CD14-positive monocyte (primary cell): Measurements from ENCODE around the gene ZRANB1. TPM values are rescaled to one million over a fixed set of nuclear protein-coding genes. Genes with fewer than 3 reads are reported as not detected.
A peak's percentile ranks its signal among the peaks of the same experiment; 100 is the strongest.

ENCODE experiments used
- DNase-seq, 3 donors: peaks; one replicate each; pipeline ENCODE4 v3.0.0-alpha.2; 2011 to 2022
- H2AFZ ChIP-seq: 2 replicates; pipeline ENCODE4 v1.6.0; 2012; ENCODE audit warnings: mild to moderate bottlenecking, low read depth, low read length, inconsistent platforms; ENCODE audit not compliant: insufficient read depth, poor library complexity, severe bottlenecking
- H3K27ac ChIP-seq, 2 donors: 1 replicate in 1 of 2; 2 replicates in 1 of 2; pipeline ENCODE4 v1.5.1; 2012 to 2013; ENCODE audit warnings: low read length in 2 of 2, control low read depth in 1 of 2, inconsistent platforms in 1 of 2, low read depth in 1 of 2, mild to moderate bottlenecking in 1 of 2
- H3K27me3 ChIP-seq, 2 donors: one replicate each; pipeline versions ENCODE4 v1.6.0 to v1.6.1; 2011 to 2013; ENCODE audit warnings: low read length in 2 of 2; ENCODE audit not compliant: control insufficient read depth in 2 of 2, insufficient read depth in 2 of 2
- H3K36me3 ChIP-seq, 2 donors: replicated peaks in 1 of 2; 1 replicate in 1 of 2; 2 replicates in 1 of 2; pipeline versions ENCODE4 v1.5.1 to v1.6.1; 2012 to 2013; ENCODE audit warnings: low read length in 2 of 2, control low read depth in 1 of 2, inconsistent platforms in 1 of 2, mild to moderate bottlenecking in 1 of 2; ENCODE audit not compliant: insufficient read depth in 2 of 2, control insufficient read depth in 1 of 2
- H3K4me1 ChIP-seq, 2 donors: 1 replicate in 1 of 2; 2 replicates in 1 of 2; pipeline versions ENCODE4 v1.5.1 to v1.6.1; 2012 to 2013; ENCODE audit warnings: low read length in 2 of 2, control low read depth in 1 of 2, inconsistent platforms in 1 of 2, mild to moderate bottlenecking in 1 of 2, moderate library complexity in 1 of 2; ENCODE audit not compliant: insufficient read depth in 2 of 2, control insufficient read depth in 1 of 2
- H3K4me2 ChIP-seq: replicated peaks from 2 replicates; pipeline ENCODE3; 2012; ENCODE audit warnings: low read length, moderate library complexity, mild to moderate bottlenecking; ENCODE audit not compliant: poor library complexity, severe bottlenecking; ENCODE audit errors: extremely low read depth
- H3K4me3 ChIP-seq, 3 experiments: fragments of 200-600 bp in 1 of 3; sonication (generic) in 1 of 3; replicated peaks in 1 of 3; 1 replicate in 2 of 3; 2 replicates in 1 of 3; pipeline ENCODE4 v1.5.1; 2011 to 2013; ENCODE audit warnings: low read length in 3 of 3, mild to moderate bottlenecking in 3 of 3, control low read depth in 2 of 3, low read depth in 2 of 3, inconsistent platforms in 1 of 3, moderate library complexity in 1 of 3
- H3K79me2 ChIP-seq: 2 replicates; pipeline ENCODE4 v1.6.0; 2012; ENCODE audit warnings: mild to moderate bottlenecking, control low read depth, inconsistent platforms, low read length, moderate library complexity; ENCODE audit not compliant: insufficient read depth
- H3K9ac ChIP-seq: 2 replicates; pipeline ENCODE4 v1.6.0; 2017; ENCODE audit warnings: low read length, mild to moderate bottlenecking; ENCODE audit not compliant: insufficient read depth, poor library complexity, severe bottlenecking
- H3K9me3 ChIP-seq, 2 donors: replicated peaks in 1 of 2; 1 replicate in 1 of 2; 2 replicates in 1 of 2; pipeline versions ENCODE4 v1.5.1 to v1.6.1; 2012 to 2013; ENCODE audit warnings: low read length in 2 of 2, control low read depth in 1 of 2; ENCODE audit not compliant: control insufficient read depth in 1 of 2, insufficient read depth in 1 of 2
- H4K20me1 ChIP-seq: 2 replicates; pipeline ENCODE4 v1.6.0; 2012; ENCODE audit warnings: mild to moderate bottlenecking, low read length, control low read depth, moderate library complexity; ENCODE audit not compliant: insufficient read depth
- H3K27ac Mint-ChIP-seq, 7 donors: one replicate each; pipeline ENCODE4 v1.8.0; 2020; ENCODE audit warnings: mild to moderate bottlenecking in 7 of 7, mixed read lengths in 7 of 7, moderate library complexity in 6 of 7, inconsistent platforms in 2 of 7
- H3K27me3 Mint-ChIP-seq, 3 donors: one replicate each; pipeline ENCODE4 v1.8.0; 2021 to 2022; ENCODE audit warnings: low read depth in 3 of 3, mild to moderate bottlenecking in 3 of 3, mixed read lengths in 3 of 3, moderate library complexity in 3 of 3, inconsistent platforms in 1 of 3
- H3K36me3 Mint-ChIP-seq, 2 donors: one replicate each; pipeline ENCODE4 v1.8.0; 2020; ENCODE audit warnings: mixed read lengths in 2 of 2, inconsistent platforms in 1 of 2, mild to moderate bottlenecking in 1 of 2
- H3K4me1 Mint-ChIP-seq: one replicate; pipeline ENCODE4 v1.8.0; 2020; ENCODE audit warnings: mild to moderate bottlenecking, mixed read lengths
- H3K4me3 Mint-ChIP-seq, 2 donors: one replicate each; pipeline ENCODE4 v1.8.0; 2020; ENCODE audit warnings: mild to moderate bottlenecking in 2 of 2, mixed read lengths in 2 of 2, moderate library complexity in 1 of 2
- H3K9me3 Mint-ChIP-seq, 7 donors: one replicate each; pipeline ENCODE4 v1.8.0; 2020 to 2022; ENCODE audit warnings: mixed read lengths in 7 of 7, mild to moderate bottlenecking in 6 of 7, moderate library complexity in 6 of 7, inconsistent platforms in 2 of 7
- CTCF ChIP-seq: fragments of 200-600 bp; IDR thresholded peaks from one replicate; pipeline ENCODE4 v1.8.0; 2022; ENCODE audit warnings: antibody characterized with exemption, mild to moderate bottlenecking
- WGBS: methylation state at CpG from one replicate; pipeline ENCODE4 v1.1.5; 2013; ENCODE audit warnings: missing lambda C conversion rate; ENCODE audit not compliant: insufficient coverage; 5-methylcytosine and 5-hydroxymethylcytosine counted together
- intact Hi-C, 2 donors: fragments of 100-400 bp; cut with micrococcal nuclease; formaldehyde crosslinking; loops; one replicate each; pipeline versions ENCODE4 v1.15.0 to v1.15.1; 2023
- polyA plus RNA-seq, 3 donors: library from polyadenylated mRNA; depleted of rRNA in 1 of 3; unstranded in 2 of 3; stranded (reverse) in 1 of 3; fragments of 300-500 nt in 2 of 3; fragments of >200 nt in 1 of 3; fragmentation: Illumina TruSeq in 2 of 3; gene quantifications; 1 replicate in 2 of 3; 2 replicates in 1 of 3; pipeline ENCODE4 v1.2.3, GENCODE V29; 2012 to 2021

Gene ZRANB1
- polyA plus RNA-seq, 3 donors = 2.7 to 5.6 (median 3.1) TPM

- no peak overlapping the region for H3K27ac ChIP-seq
- H3K36me3 ChIP-seq = peaks cover 38 to 53% of the 10 kb centered on the region in 2 donors
- no peaks in the 10 kb centered on the region for H3K9me3 Mint-ChIP-seq
- 94% methylated on average over 3 of the region's 5 CpGs for WGBS
- H3K27ac Mint-ChIP-seq = no peak overlapping the region
- peaks cover 8% of the 10 kb centered on the region for H3K4me1 Mint-ChIP-seq
- TF ChIP-seq CTCF = no peak
- peaks cover 0 to 3% (median 0%) of the 10 kb centered on the region in 3 donors for H3K27me3 Mint-ChIP-seq
- H4K20me1 ChIP-seq = peaks cover 87% of the 10 kb centered on the region
- H3K4me1 ChIP-seq = peaks cover 2 to 8% of the 10 kb centered on the region in 2 donors
- no peak overlapping the region for H3K4me3 Mint-ChIP-seq
- H3K9me3 ChIP-seq = no peaks in the 10 kb centered on the region
- H3K27me3 ChIP-seq = no peaks in the 10 kb centered on the region
- H3K79me2 ChIP-seq = peaks cover 31% of the 10 kb centered on the region
- intact Hi-C loops = no loop called here
- H3K9ac ChIP-seq = no peak overlapping the region
- peaks cover 58 to 62% of the 10 kb centered on the region in 2 donors for H3K36me3 Mint-ChIP-seq
- no peak for DNase-seq
- no peak overlapping the region for H3K4me2 ChIP-seq
- no peak overlapping the region for H3K4me3 ChIP-seq
- no peak overlapping the region for H2AFZ ChIP-seq
Measured at GRCh38 chr10:124966008-124966407, 24.1 kb downstream of the ZRANB1 start.

GRCh38 chr10:124967255-124967654, 25.3 kb downstream of the ZRANB1 start:
- intact Hi-C loops = no loop called here
- Mint-ChIP-seq H3K36me3 (peaks cover 62 to 72% of the 10 kb centered on the region in 2 donors), H3K4me1 (peaks cover 8% of the 10 kb centered on the region), H3K4me3 (no peak overlapping the region), H3K9me3 (no peaks in the 10 kb centered on the region), H3K27ac (peak overlapping the region in 3 of 7 donors; percentile 2 to 66 (median 19)), H3K27me3 (peaks cover 0 to 3% (median 0%) of the 10 kb centered on the region in 3 donors)
- Histone ChIP-seq H3K4me2 (no peak overlapping the region), H3K4me3 (no peak overlapping the region), H3K9ac (no peak overlapping the region), H4K20me1 (peaks cover 78% of the 10 kb centered on the region), H3K27me3 (no peaks in the 10 kb centered on the region), H3K27ac (no peak overlapping the region), H3K9me3 (no peaks in the 10 kb centered on the region), H3K79me2 (peaks cover 19% of the 10 kb centered on the region), H3K36me3 (peaks cover 47 to 65% of the 10 kb centered on the region in 2 donors), H2AFZ (no peak overlapping the region), H3K4me1 (peaks cover 2 to 8% of the 10 kb centered on the region in 2 donors)
- DNase-seq = no peak
- TF ChIP-seq CTCF = no peak
- WGBS = 100% methylated on average over 2 of the region's 2 CpGs
